Nasal cavity respiratory epithelium epithelial cell of viscerocranial mucosa (primary cell): Measurements from ENCODE around the gene RHBDF2. TPM values are rescaled to one million over a fixed set of nuclear protein-coding genes. Genes with fewer than 3 reads are reported as not detected.

Experiments used
- total RNA-seq: library from RNA; depleted of rRNA; stranded (reverse); fragments of >200 nt; gene quantifications from 2 replicates; pipeline ENCODE4 v1.2.3, GENCODE V29; 2014

Gene RHBDF2
- total RNA-seq: 15.4 and 69.8 TPM in 2 replicates

DNA sequence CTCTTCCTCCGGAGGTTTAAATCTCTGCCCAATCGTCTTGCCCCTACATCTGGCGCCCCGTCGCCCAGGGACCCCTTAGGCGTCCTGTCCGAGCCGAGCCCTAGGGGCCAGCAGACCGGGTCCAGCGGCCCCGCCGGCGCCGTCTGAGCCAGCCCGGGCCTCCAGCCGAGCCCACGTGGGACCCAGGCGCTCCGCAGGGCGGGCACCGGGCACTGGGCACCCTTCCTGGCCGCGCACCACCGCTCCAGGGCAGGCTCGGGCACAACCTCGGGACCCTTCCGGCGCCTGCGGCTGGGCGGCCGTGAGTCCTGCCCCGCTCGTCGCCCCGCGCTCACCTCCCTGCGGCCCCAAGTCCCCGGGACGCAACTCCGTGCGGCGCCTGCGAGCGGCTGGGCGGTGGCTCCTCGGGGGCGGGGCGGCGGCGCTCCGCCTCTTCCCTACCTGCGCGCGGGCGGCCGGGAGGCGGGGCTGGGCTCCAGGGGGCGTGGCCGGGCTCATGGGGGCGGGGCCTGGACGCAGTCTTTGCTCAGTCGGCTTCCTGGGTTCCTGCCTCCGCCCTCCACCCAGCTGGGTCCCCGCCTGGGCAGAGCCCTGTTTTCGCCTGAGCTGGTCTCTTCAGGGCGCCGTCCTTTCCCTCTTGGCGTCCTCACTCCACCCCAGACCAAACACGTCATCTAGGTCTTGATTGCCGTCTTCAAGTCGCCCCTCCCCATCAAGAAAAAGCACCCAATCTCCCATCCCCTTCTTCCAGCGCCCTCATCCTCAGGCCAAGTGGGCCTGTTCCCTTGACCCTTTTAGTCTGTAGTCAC, at the start of gene RHBDF2:
Gene RHBDF2 (minus strand): TSS at position 406 of the 809 bp plus-strand sequence. CDS start 19,899 bp downstream, outside the sequence.

GRCh38 chr17:76539631-76540271, 38.5 kb upstream of the RHBDF2 start, which contains the start of gene PRCD:
Gene PRCD (plus strand): TSS chr17:76540044. CDS start chr17:76540142, 98 bp downstream.

GRCh38 chr17:76537578-76538280, 36.5 kb upstream of the RHBDF2 start, which contains the start of gene CYGB:
Gene CYGB (minus strand): TSS chr17:76537709. CDS start chr17:76537542, 167 bp downstream.

DNA sequence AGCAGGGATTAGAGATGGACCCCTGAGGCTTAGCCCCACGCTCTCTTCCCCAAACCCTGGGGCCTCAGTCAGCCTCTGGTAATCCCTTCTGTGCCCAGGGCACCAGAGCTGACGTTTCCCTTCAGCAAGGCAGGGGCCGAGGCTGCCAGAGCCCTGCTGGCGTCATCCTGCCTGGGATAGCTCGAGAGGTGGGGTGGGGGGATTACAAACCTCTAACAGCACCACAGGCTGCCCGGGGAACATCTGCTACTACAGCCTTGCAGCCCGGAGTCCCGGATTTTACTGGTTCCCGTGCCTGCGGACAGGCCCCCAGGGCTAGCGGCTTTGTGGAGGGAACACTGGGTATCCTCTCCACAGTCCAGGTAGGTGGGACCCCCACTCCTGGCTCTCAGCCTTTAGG, 33.9 kb downstream of the RHBDF2 start, which contains the start of gene AANAT:
Gene AANAT (plus strand): TSS at position 238 of the 400 bp plus-strand sequence. CDS start 1,144 bp downstream, outside the sequence.

GRCh38 chr17:76452660-76453430, 48.4 kb downstream of the RHBDF2 start, which contains the start of gene UBE2O:
Gene UBE2O (minus strand): TSS chr17:76453152. CDS start chr17:76453141, 11 bp downstream.

Other genes with a start within 250 kb of the RHBDF2 start
- gene UBALD2, start 236.1 kb downstream of the RHBDF2 start, total RNA-seq: 7.9 and 10.5 TPM in 2 replicates
- 1.7 and 5.1 TPM in 2 replicates for gene QRICH2, start 193.1 kb downstream of the RHBDF2 start, total RNA-seq
- 28.4 and 55.9 TPM in 2 replicates for gene PRPSAP1, start 147.5 kb downstream of the RHBDF2 start, total RNA-seq
- 70.4 and 72.0 TPM in 2 replicates for gene SPHK1, start 116.8 kb downstream of the RHBDF2 start, total RNA-seq
- 16.1 and 43.6 TPM in 2 replicates for gene UBE2O, start 48.3 kb downstream of the RHBDF2 start, total RNA-seq
- not detected in 2 replicates for gene AANAT, start 33.8 kb downstream of the RHBDF2 start, total RNA-seq
- gene CYGB, start 36.3 kb upstream of the RHBDF2 start, total RNA-seq: 9.2 and 10.0 TPM in 2 replicates
- gene PRCD, start 38.6 kb upstream of the RHBDF2 start, total RNA-seq: 0.34 and 3.3 TPM in 2 replicates
- gene ST6GALNAC2, start 84.4 kb upstream of the RHBDF2 start, total RNA-seq: 76.9 and 114 TPM in 2 replicates
- gene ST6GALNAC1, start 142.3 kb upstream of the RHBDF2 start, total RNA-seq: 1.7 and 9.3 TPM in 2 replicates
- 87.8 and 102 TPM in 2 replicates for gene MXRA7, start 209.5 kb upstream of the RHBDF2 start, total RNA-seq
- 18.8 and 22.8 TPM in 2 replicates for gene JMJD6, start 225.2 kb upstream of the RHBDF2 start, total RNA-seq
- 26.1 and 34.5 TPM in 2 replicates for gene METTL23, start 225.4 kb upstream of the RHBDF2 start, total RNA-seq
- gene SRSF2, start 235.9 kb upstream of the RHBDF2 start, total RNA-seq: 64.9 and 111 TPM in 2 replicates
- gene MFSD11, start 236.7 kb upstream of the RHBDF2 start, total RNA-seq: 20.5 and 29.2 TPM in 2 replicates